Measurements from ENCODE around the gene KCNC1.

The KCNC1 gene

GRCh38 chr11:17802491-17802890, 67.9 kb downstream of the KCNC1 start:
- DNase-seq (ENCODE audit: insufficient read length, low spot score) (no peak), FAIRE-seq (no peak)
- TF ChIP-seq POLR2A (IDR thresholded peaks at IDR 0.05; ENCODE audit: low read depth, low read length), result no peak

DNA sequence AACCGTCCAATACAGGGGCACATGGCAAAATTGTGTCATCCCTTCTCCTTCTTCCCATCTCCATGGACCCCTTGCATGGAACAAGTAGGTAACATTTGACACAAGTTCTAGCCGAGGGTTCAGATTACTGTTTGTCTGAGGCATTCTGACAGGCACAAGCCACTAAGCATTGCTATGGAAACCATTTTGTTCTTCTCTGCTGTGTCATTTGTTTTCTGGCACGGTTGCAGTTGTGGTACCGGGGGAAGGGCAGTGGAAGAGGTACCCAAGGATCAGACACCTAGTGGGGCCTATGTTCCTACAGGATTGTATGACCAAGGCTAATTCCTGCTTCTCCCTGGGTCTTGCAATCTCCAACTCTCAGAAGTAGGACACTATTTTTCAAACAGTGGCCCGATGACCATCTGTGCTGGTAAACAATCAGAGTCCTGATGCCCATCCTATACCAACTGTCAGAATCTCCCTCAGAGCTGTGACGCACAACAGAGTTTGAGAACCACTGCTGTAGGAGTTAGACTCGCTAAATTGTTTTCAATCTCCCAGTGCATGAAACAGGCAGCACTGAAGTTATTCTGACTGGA, 69.3 kb downstream of the KCNC1 start:
- no peak for TF ChIP-seq POLR2A (IDR thresholded peaks at IDR 0.05; ENCODE audit: low read depth, low read length)
- FAIRE-seq (no peak), DNase-seq (ENCODE audit: insufficient read length, low spot score) (no peak)

DNA sequence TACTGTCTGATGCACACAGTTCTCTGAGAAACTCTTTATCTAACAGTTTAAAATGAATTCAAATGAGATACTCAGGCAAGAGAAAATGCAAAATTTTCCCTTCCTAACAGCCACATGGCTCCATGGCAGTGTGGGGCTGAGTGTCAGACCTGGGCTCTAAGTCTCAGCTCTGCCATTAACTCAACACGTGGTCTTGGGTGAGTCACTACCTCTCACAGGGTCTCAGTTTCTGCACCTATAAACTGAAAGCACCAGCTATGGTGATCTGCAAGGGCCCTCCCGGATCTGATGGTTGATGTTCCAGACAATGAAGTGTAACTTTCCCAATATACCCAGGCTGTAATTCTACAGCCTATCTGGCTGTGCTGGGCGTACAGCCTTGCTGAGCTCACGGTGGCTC, 70.5 kb downstream of the KCNC1 start:
- no peak for FAIRE-seq
- TF ChIP-seq POLR2A (IDR thresholded peaks at IDR 0.05; ENCODE audit: low read depth, low read length), result no peak
- DNase-seq (ENCODE audit: insufficient read length, low spot score), result no peak

DNA sequence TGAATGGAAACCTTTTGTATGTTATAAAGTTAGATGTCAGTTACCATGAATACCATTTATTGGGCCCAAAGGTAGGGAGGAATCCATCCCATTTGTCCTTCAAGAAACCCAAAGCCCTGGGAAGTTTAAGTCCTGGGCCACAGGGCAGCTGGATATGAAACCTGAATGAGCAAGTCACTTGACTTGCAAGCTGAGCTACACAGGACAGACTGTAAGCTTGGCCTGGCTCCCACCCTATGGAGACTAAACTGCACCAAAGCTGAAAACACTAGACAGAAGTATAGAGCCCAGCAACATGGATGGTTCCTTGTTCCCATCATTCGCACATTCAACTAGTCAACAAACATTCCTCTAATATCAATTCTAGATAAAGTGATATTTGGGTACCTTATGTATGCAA, 71.3 kb downstream of the KCNC1 start:
- DNase-seq (ENCODE audit: insufficient read length, low spot score) (no peak), FAIRE-seq (no peak)
- no peak for TF ChIP-seq POLR2A (IDR thresholded peaks at IDR 0.05; ENCODE audit: low read depth, low read length)

- FAIRE-seq (no peak), DNase-seq (ENCODE audit: insufficient read length, low spot score) (no peak)
- no peak for TF ChIP-seq POLR2A (IDR thresholded peaks at IDR 0.05; ENCODE audit: low read depth, low read length)
These were observed 72.5 kb downstream of the KCNC1 start for GRCh38 chr11:17807034-17807433.

DNA sequence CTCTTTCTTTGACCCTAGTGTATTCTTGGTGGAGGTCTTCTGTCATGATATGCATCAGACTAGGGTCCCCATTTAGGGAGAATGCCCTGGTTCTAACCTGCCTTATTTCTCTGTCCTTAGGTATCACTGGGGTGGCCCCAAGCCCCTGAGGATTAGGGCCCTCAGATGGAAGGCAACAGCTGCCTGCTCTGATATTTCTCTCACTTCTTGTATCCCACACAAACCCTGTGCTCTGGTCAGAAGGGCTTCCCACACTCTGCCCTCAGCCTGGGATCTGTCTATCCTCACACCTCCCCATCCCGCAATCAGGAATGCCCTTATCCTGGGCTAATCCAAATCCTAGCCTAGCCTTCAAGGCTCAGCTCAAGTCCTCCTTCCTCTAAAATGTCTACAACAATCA, 75.5 kb downstream of the KCNC1 start:
- FAIRE-seq (no peak), DNase-seq (ENCODE audit: insufficient read length, low spot score) (no peak)
- TF ChIP-seq POLR2A (IDR thresholded peaks at IDR 0.05; ENCODE audit: low read depth, low read length), result no peak

- no peak for FAIRE-seq
- no peak for DNase-seq (ENCODE audit: insufficient read length, low spot score)
These were observed 76.2 kb downstream of the KCNC1 start for GRCh38 chr11:17810746-17811145.

DNA sequence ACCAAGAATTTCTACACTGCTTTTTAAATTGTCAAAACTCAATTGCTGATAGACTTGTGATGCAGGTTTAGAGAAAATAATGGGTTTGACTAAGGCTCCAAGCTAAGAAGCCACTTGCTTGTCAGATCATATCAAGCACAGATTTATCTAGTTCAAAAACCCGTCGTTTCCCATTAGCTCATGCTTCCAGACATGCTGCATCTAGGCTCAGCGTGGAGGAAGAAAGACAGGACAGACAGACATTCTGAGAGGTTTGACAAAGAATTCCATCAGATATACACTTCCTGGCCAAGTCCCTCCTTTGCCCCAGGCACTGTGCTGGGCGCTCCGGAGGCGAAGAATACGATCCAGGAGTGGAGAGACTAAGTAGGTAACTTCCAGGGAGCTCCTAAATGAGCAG, 76.8 kb downstream of the KCNC1 start:
- FAIRE-seq (no peak), DNase-seq (ENCODE audit: insufficient read length, low spot score) (no peak)
- TF ChIP-seq POLR2A (IDR thresholded peaks at IDR 0.05; ENCODE audit: low read depth, low read length), result no peak

More at GRCh38 chr11:17810746-17811145, 76.2 kb downstream of the KCNC1 start:
- TF ChIP-seq POLR2A (IDR thresholded peaks at IDR 0.05; ENCODE audit: low read depth, low read length), result no peak

DNA sequence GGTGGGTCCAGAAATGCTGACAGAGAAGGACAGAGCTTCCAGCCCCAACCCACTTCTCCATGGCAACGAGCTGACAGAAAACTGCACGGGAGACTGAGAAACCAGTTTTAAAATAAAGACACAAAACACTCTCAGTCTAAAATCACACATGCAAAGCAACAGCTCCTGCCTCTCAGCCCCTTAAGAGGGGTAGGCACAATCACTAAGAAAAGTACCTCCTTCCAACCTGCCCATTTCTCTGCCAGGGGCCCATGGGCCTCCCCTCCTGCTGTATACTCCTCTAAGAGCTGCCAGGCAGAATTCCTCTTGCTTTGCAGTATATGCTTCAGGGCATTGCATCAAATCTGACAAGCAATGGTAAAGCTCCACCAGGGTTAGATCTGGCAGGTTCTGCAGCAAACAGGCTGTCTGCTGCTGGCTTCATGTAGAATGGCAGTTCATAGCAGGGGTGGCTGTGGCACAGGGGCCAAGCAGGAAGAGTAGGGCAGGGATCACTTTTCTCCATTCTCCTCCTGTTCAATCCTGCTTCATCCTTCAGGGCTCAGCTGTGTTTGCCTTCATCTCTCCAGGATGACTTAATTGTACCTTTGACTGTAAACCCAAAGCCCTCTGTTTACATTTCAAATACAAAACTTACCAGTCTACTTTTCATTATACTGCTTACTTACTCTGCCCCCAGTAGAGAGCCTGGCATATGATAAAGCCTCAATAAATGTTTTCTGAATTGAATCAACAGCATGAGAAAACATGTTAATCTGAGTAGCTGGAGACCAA, 77.7 kb downstream of the KCNC1 start:
- TF ChIP-seq POLR2A (IDR thresholded peaks at IDR 0.05; ENCODE audit: low read depth, low read length), result no peak
- DNase-seq (ENCODE audit: insufficient read length, low spot score), result no peak
- FAIRE-seq, result no peak

DNA sequence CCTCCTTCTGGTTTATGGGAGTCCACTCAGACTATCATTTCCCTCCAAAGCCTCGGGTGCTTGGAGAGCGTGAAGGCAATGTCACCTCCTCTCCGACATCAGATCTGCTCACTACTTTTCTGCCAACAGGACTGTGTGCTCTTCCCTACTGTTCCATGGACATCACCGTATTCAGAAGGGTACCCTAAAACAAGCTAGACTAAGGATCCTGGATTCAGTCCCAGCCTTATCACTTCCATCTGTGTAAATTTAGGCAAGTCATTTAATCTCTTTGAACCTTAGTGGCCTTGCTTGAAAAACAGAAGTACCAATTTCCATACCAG, 78.2 kb downstream of the KCNC1 start:
- FAIRE-seq (no peak), DNase-seq (ENCODE audit: insufficient read length, low spot score) (no peak)
- TF ChIP-seq POLR2A (IDR thresholded peaks at IDR 0.05; ENCODE audit: low read depth, low read length), result no peak

DNA sequence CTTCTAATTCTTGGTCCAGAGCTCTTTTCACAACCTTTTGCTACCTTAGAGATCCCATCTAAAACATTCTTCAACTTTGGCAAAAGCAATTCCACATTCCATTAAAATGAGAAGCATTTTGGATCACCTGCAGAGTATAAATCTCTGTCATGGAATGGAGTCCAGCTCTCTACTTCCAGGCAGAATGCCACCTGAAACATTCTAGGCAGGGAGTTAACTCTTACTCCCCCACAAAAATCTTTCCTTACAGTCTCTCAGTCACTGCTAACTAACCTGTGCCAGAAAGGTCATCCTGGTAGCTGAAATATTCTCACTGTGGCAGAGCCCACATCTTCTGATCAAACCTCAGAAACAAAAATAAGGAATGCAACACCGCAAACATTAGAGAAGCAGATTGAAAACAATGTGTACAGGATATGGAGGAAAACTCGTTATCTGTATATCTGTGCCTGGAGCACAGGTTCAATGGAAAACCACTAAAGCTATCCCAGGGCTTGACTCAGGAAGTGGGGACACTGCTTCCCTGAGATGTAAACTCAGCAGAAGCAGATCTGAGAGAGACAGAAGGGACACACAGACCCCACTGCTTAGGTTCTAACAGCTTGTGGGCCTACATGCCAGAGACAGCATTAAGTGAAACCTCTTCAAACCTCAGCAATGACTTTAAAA, 78.9 kb downstream of the KCNC1 start:
- DNase-seq (ENCODE audit: insufficient read length, low spot score), result no peak
- TF ChIP-seq POLR2A (IDR thresholded peaks at IDR 0.05; ENCODE audit: low read depth, low read length), result no peak
- no peak for FAIRE-seq

GRCh38 chr11:17814546-17814945, 80.0 kb downstream of the KCNC1 start:
- FAIRE-seq, result no peak
- no peak for DNase-seq (ENCODE audit: insufficient read length, low spot score)
- no peak for TF ChIP-seq POLR2A (IDR thresholded peaks at IDR 0.05; ENCODE audit: low read depth, low read length)

- no peak for FAIRE-seq
- DNase-seq (ENCODE audit: insufficient read length, low spot score), result no peak
- TF ChIP-seq POLR2A (IDR thresholded peaks at IDR 0.05; ENCODE audit: low read depth, low read length), result no peak
These were observed 81.8 kb downstream of the KCNC1 start for GRCh38 chr11:17816232-17816931.

GRCh38 chr11:17821648-17822400, 87.2 kb downstream of the KCNC1 start:
- FAIRE-seq (no peak), DNase-seq (ENCODE audit: insufficient read length, low spot score) (no peak)
- TF ChIP-seq POLR2A (IDR thresholded peaks at IDR 0.05; ENCODE audit: low read depth, low read length), result no peak
